ENCODE measurements around the gene IL22RA2. TPM values are rescaled to one million over a fixed set of nuclear protein-coding genes. Genes with fewer than 3 reads are reported as not detected.

IL22RA2 gene
- total RNA-seq, result not detected in 2 replicates

DNA sequence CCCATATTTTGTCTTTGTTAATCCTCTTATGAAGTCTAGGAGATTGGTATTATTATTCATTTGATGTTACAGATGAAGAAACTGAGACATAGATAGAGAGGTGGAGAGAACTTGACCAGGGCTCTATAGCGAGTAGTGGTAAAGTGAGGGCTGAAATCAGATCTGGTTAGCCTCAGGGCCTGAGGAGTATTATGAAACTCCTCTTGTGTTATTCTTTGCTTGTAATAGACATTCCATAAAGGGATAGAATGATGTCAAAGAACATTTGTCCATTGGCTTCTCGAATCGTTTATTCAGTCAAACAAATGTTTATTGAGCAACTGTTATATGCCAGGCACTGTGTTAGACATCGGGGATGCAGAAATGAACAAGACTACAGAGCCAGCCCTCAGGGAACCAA, at the start of gene IL22RA2:
TSS of gene IL22RA2 (minus strand) at position 144 of the 400 bp plus-strand sequence. CDS start 11,895 bp downstream, outside the sequence.

GRCh38 chr6:137218917-137219663, 45.6 kb upstream of the IL22RA2 start, which contains the start of gene IFNGR1:
Gene IFNGR1, minus strand, starts transcription at chr6:137219385. Its CDS starts 58 bp downstream, at chr6:137219327.

Other genes with a start within 250 kb of the IL22RA2 start
- gene IL20RA, start 128.7 kb downstream of the IL22RA2 start, total RNA-seq, result 1.0 TPM in 1 of 2 replicates, not detected in the other
- 80.5 and 100 TPM in 2 replicates for gene IFNGR1, start 45.7 kb upstream of the IL22RA2 start, total RNA-seq